ENCODE results near the gene LSS. TPM values are rescaled to one million over a fixed set of nuclear protein-coding genes. Genes with fewer than 3 reads are reported as not detected.

The LSS gene
- total and polyA plus RNA-seq, 10 of the 15 experiments (the other 5 are each of a cell fraction or from before 2014, with no cell fraction given) = 2.9 to 82.4 (median 27.5) TPM

DNA sequence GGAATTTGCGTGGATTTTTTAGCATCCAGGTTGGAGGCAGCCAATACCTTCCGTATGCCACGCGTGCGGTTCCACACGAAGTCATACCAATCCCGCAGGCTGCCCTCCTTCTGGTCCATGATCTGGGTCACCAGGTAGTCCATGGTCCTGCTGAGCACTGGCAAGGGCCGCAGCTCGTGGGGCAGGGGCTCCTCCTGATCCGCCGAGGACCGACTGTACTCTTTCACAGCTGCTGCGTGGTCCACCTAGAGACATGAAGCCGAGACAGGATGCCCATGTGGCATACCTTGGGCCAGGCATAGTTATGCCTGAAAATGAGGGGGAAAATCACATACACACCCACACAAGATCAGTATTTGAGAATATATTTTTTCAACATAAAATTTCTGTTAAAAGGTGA lies 44.8 kb upstream of the LSS start:
- Histone ChIP-seq H2AFZ (ENCODE audit: control insufficient read depth, low read depth, low read length) (no peak overlapping the region), H3K4me1 (ENCODE audit: control insufficient read depth, insufficient read depth, low read length) (no peaks in the 10 kb centered on the region), H3K4me2 (ENCODE audit: control insufficient read depth, insufficient read depth) (no peak overlapping the region), H3K4me3 (no peak overlapping the region), H3K9ac (ENCODE audit: control insufficient read depth, insufficient read depth, low read length) (no peak overlapping the region), H4K20me1 (ENCODE audit: control insufficient read depth, insufficient read depth) (no peaks in the 10 kb centered on the region), H3K27ac (ENCODE audit: control insufficient read depth, insufficient read depth) (no peak overlapping the region), H3K36me3 (ENCODE audit: control insufficient read depth in 2 of 2, insufficient read depth in 2 of 2, low read length in 1 of 2) (peaks cover 22 to 43% of the 10 kb centered on the region in 2 experiments; a peak in 3 of 4 replicates), H3K27me3 (replicated peaks in 1 of 2; ENCODE audit: control insufficient read depth in 2 of 2, insufficient read depth in 2 of 2, low read length in 1 of 2) (no peaks in the 10 kb centered on the region), H3K79me2 (ENCODE audit: control insufficient read depth, insufficient read depth, low read length) (no peaks in the 10 kb centered on the region), H3K9me3 (replicated peaks; ENCODE audit: control insufficient read depth, insufficient read depth, low read length) (no peaks in the 10 kb centered on the region)
- SMC1A ChIA-PET (ENCODE audit: uncharacterized antibody, unreplicated experiment) = no interaction called here
- in situ Hi-C loops (cut with MboI) = no loop called here
- WGBS (ENCODE audit: insufficient coverage, insufficient replicate concordance, low lambda C conversion rate, missing lambda C conversion rate) = 93% methylated on average over 14 of the region's 14 CpGs
- no peak for TF ChIP-seq RB1 (IDR thresholded peaks at IDR 0.05; ENCODE audit: borderline replicate concordance)
- TF ChIP-seq BHLHE40 (IDR thresholded peaks at IDR 0.05; ENCODE audit: borderline replicate concordance in 1 of 2, low read depth in 2 of 2, low read length in 1 of 2) = no peak
- TF ChIP-seq ZNF274 (IDR thresholded peaks at IDR 0.05; ENCODE audit: insufficient read depth, insufficient read length) = no peak
- TF ChIP-seq, protein P1, sequence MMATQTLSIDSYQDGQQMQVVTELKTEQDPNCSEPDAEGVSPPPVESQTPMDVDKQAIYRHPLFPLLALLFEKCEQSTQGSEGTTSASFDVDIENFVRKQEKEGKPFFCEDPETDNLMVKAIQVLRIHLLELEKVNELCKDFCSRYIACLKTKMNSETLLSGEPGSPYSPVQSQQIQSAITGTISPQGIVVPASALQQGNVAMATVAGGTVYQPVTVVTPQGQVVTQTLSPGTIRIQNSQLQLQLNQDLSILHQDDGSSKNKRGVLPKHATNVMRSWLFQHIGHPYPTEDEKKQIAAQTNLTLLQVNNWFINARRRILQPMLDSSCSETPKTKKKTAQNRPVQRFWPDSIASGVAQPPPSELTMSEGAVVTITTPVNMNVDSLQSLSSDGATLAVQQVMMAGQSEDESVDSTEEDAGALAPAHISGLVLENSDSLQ (IDR thresholded peaks at IDR 0.05) = no peak
- TF ChIP-seq RELA (IDR thresholded peaks at IDR 0.05; ENCODE audit: borderline replicate concordance, partially characterized antibody) = no peak
- TF ChIP-seq ZNF384 (IDR thresholded peaks at IDR 0.05; ENCODE audit: borderline replicate concordance, low read depth, low read length) = no peak
- no peak for TF ChIP-seq EP300 (IDR thresholded peaks at IDR 0.05; ENCODE audit: borderline replicate concordance in 1 of 2, control insufficient read depth in 1 of 2, low read depth in 2 of 2, low read length in 2 of 2)
- TF ChIP-seq, protein P2, sequence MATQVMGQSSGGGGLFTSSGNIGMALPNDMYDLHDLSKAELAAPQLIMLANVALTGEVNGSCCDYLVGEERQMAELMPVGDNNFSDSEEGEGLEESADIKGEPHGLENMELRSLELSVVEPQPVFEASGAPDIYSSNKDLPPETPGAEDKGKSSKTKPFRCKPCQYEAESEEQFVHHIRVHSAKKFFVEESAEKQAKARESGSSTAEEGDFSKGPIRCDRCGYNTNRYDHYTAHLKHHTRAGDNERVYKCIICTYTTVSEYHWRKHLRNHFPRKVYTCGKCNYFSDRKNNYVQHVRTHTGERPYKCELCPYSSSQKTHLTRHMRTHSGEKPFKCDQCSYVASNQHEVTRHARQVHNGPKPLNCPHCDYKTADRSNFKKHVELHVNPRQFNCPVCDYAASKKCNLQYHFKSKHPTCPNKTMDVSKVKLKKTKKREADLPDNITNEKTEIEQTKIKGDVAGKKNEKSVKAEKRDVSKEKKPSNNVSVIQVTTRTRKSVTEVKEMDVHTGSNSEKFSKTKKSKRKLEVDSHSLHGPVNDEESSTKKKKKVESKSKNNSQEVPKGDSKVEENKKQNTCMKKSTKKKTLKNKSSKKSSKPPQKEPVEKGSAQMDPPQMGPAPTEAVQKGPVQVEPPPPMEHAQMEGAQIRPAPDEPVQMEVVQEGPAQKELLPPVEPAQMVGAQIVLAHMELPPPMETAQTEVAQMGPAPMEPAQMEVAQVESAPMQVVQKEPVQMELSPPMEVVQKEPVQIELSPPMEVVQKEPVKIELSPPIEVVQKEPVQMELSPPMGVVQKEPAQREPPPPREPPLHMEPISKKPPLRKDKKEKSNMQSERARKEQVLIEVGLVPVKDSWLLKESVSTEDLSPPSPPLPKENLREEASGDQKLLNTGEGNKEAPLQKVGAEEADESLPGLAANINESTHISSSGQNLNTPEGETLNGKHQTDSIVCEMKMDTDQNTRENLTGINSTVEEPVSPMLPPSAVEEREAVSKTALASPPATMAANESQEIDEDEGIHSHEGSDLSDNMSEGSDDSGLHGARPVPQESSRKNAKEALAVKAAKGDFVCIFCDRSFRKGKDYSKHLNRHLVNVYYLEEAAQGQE (IDR thresholded peaks at IDR 0.05; ENCODE audit: low read depth, low read length) = no peak
- no peak for TF ChIP-seq WRNIP1 (IDR thresholded peaks at IDR 0.05; ENCODE audit: borderline replicate concordance, low read depth, low read length)
- ATAC-seq = no peak
- no TSS peak for BruUV-seq (replicated peaks)
- intact Hi-C loops (cut with micrococcal nuclease; ENCODE audit: unreplicated experiment) = no loop called here
- POLR2A ChIA-PET = no interaction called here
- CTCF ChIA-PET = no interaction called here
- RAD21 ChIA-PET (ENCODE audit: unreplicated experiment) = no interaction called here
- no peak for FAIRE-seq
- no peak for DNase-seq (ENCODE audit: low read depth, low spot score)

Measured in GM12878 (cell line).